NT2/D1 (cell line): Measurements from ENCODE around the gene LRMDA.

Experiments
- DNase-seq: peaks from one replicate; pipeline ENCODE4 v3.0.0-alpha.2; 2011; ENCODE audit warnings: low read depth, low spot score
- H3K27me3 ChIP-seq: 2 replicates; pipeline ENCODE4 v1.6.0; 2011; ENCODE audit warnings: mild to moderate bottlenecking; ENCODE audit not compliant: insufficient read length, insufficient read depth
- H3K36me3 ChIP-seq: 2 replicates; pipeline ENCODE4 v1.6.1; 2011; ENCODE audit warnings: mild to moderate bottlenecking, low read length, mixed read lengths; ENCODE audit not compliant: insufficient read depth, insufficient read length
- H3K4me1 ChIP-seq: 2 replicates; pipeline ENCODE4 v1.5.1; 2011; ENCODE audit not compliant: insufficient read depth, insufficient read length
- H3K4me3 ChIP-seq: 2 replicates; pipeline ENCODE4 v1.5.1; 2011; ENCODE audit warnings: low read depth; ENCODE audit not compliant: insufficient read length
- H3K9ac ChIP-seq: 2 replicates; pipeline ENCODE4 v1.6.0; 2011; ENCODE audit warnings: low read depth; ENCODE audit not compliant: insufficient read length
- H3K9me3 ChIP-seq: 2 replicates; pipeline ENCODE4 v1.5.1; 2011; ENCODE audit warnings: mild to moderate bottlenecking, low read length; ENCODE audit not compliant: insufficient read depth
- SUZ12 ChIP-seq: IDR thresholded peaks from 2 replicates; pipeline ENCODE4 v1.6.1; 2011; ENCODE audit not compliant: insufficient read length, insufficient read depth; ENCODE audit errors: extremely low read depth
- YY1 ChIP-seq: IDR thresholded peaks from 2 replicates; pipeline ENCODE4 v1.6.1; 2011; ENCODE audit not compliant: insufficient read length, insufficient read depth
- ZNF274 ChIP-seq: IDR thresholded peaks from 2 replicates; pipeline ENCODE4 v1.6.1; 2011; ENCODE audit warnings: mild to moderate bottlenecking, low read depth, low read length

Gene LRMDA

DNA sequence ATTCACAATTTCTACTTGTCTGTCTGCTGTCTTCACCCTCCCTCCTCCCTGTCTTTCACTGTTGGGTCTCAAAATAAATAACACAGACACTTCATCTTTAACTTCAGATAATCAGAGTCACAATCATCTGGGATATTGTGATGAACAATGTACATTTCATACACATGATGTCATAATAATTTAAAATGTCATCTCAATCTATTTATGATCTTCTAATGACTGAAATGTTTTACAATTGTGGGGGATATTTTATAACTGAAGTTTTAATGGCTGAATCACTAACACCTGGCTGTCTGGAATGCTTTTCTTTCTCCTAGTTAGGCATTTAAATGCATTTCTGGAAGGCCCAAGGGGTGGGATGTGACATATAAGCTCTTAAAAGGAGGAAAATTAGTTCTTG is 859.8 kb downstream of the LRMDA start:
- H3K4me3 ChIP-seq: no peak overlapping the region
- H3K4me1 ChIP-seq: no peaks in the 10 kb centered on the region
- no peaks in the 10 kb centered on the region for H3K36me3 ChIP-seq
- H3K9ac ChIP-seq: no peak overlapping the region
- no peaks in the 10 kb centered on the region for H3K27me3 ChIP-seq
- no peak for DNase-seq
- no peak for TF ChIP-seq SUZ12
- TF ChIP-seq ZNF274: no peak
- TF ChIP-seq YY1: no peak
- no peaks in the 10 kb centered on the region for H3K9me3 ChIP-seq

DNA sequence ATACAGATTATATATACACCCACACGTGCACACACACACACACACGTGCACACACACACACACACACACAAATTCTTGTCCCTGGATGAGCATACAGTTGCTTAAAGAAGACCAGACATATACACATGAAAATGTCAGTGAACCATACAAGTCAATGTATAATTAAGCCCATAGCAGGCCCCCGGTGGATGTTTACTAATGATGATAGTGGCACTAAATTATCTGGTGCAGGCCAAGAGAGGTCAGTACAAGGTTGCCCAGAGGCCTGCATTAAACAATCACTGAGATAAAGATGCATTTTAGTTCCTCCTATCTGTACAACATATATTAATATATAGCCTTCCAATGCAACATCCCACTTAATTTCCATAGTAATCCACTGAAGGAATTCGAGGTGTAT is 860.5 kb downstream of the LRMDA start:
- Histone ChIP-seq H3K27me3 (no peaks in the 10 kb centered on the region), H3K9me3 (no peaks in the 10 kb centered on the region), H3K4me1 (no peaks in the 10 kb centered on the region), H3K4me3 (no peak overlapping the region), H3K9ac (no peak overlapping the region), H3K36me3 (no peaks in the 10 kb centered on the region)
- DNase-seq: no peak
- no peak for TF ChIP-seq YY1
- no peak for TF ChIP-seq ZNF274
- TF ChIP-seq SUZ12: no peak

DNA sequence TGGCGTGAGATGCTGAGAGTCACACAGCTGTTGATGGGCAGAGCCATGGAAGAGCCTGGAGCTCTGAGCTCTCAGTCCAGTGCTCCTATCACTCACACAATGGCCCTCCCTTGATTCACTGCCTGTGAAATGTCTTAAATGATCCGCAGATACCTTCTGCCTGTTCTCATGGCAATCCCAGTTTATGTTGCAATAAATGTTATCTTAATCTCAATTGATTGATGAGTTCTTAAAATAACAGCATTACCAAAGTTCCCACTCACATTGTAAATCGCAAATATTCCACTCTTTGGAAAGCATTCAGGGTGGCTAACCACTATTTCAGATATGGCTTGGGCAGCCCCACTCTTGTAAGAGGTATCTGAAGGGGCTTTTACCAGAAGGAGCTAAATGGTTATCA is 865.5 kb downstream of the LRMDA start:
- Histone ChIP-seq H3K36me3 (no peaks in the 10 kb centered on the region), H3K27me3 (no peaks in the 10 kb centered on the region), H3K9me3 (peaks cover 14% of the 10 kb centered on the region; the same call in 1 of the 2 replicates), H3K4me1 (peaks cover 4% of the 10 kb centered on the region), H3K9ac (no peak overlapping the region), H3K4me3 (no peak overlapping the region)
- TF ChIP-seq YY1: no peak
- no peak for TF ChIP-seq SUZ12
- no peak for TF ChIP-seq ZNF274
- no peak for DNase-seq

DNA sequence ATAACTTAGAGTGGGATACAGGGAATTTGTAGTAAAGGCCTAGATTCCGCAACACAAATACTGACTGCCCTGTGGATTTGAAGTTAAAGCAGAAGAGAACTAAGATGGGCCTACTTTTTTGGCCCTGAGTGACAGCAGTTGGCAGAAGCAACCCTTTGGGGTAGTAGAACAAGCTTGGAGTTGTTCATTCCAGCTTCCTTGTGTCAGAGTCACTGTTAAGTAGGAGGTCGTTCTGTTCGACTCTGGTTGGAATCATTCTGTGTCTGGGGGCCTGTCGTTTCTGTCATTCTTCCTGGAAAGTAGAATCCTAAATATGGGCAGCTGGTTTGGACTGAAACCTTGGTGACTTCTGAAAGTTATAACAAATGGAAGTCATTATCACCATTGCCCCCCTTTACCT is 865.9 kb downstream of the LRMDA start:
- no peak overlapping the region for H3K4me3 ChIP-seq
- no peak overlapping the region for H3K9ac ChIP-seq
- H3K27me3 ChIP-seq: no peaks in the 10 kb centered on the region
- DNase-seq: no peak
- H3K9me3 ChIP-seq: peaks cover 14% of the 10 kb centered on the region; the same call in 1 of the 2 replicates
- no peak for TF ChIP-seq ZNF274
- TF ChIP-seq SUZ12: no peak
- TF ChIP-seq YY1: no peak
- H3K36me3 ChIP-seq: no peaks in the 10 kb centered on the region
- H3K4me1 ChIP-seq: peaks cover 4% of the 10 kb centered on the region

DNA sequence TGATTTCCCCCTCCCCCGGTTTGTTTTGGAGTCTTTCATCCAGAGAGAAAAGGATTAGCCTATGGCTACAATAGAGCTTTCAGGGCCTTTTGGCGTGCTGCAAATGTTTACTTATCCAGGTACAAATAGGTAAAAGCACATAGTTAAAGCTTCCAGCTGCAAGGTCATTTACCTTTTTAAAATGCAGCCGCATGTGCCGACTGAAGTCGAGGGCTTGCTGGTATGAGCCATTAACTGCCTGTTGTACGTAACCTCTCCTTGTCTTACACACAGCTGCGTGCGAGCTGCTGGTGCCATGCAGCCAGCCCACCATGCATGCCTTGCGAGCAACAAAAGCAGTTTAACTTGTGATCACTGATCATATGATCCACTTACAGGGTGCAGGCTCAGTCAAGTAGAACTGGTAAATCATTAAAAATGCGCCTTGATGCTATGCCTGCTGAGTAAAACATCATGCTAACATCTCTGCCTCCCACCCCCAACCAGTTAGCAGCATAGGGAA is 866.4 kb downstream of the LRMDA start:
- no peak for TF ChIP-seq SUZ12
- no peak for TF ChIP-seq YY1
- no peak for TF ChIP-seq ZNF274
- Histone ChIP-seq H3K4me1 (peaks cover 4% of the 10 kb centered on the region), H3K9ac (no peak overlapping the region), H3K9me3 (peaks cover 14% of the 10 kb centered on the region; the same call in 1 of the 2 replicates), H3K27me3 (no peaks in the 10 kb centered on the region), H3K36me3 (no peaks in the 10 kb centered on the region), H3K4me3 (no peak overlapping the region)
- DNase-seq: no peak

DNA sequence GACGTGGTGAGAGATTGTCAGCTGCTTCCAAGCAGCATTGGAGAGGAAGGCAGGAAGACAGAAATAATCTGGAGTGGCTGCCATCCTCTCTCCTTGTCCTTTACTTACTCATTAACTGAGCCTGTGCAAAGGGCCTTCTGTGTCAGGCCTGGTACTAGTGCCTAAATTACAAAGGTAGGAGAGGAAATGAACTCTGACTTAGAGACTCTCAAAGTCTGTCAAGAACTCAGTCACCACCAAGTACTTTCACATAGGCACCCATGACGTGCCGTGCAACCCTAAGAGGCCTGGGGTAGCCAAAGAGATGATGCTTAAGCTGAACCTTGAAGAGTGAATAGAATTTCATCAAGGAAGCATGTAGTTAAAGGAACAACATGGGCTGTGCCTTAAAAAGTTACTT is 866.9 kb downstream of the LRMDA start:
- TF ChIP-seq SUZ12: no peak
- TF ChIP-seq YY1: no peak
- no peak for TF ChIP-seq ZNF274
- no peak overlapping the region for H3K9ac ChIP-seq
- no peaks in the 10 kb centered on the region for H3K27me3 ChIP-seq
- DNase-seq: no peak
- H3K36me3 ChIP-seq: no peaks in the 10 kb centered on the region
- no peak overlapping the region for H3K4me3 ChIP-seq
- H3K4me1 ChIP-seq: peaks cover 4% of the 10 kb centered on the region
- peaks cover 14% of the 10 kb centered on the region; the same call in 1 of the 2 replicates for H3K9me3 ChIP-seq

DNA sequence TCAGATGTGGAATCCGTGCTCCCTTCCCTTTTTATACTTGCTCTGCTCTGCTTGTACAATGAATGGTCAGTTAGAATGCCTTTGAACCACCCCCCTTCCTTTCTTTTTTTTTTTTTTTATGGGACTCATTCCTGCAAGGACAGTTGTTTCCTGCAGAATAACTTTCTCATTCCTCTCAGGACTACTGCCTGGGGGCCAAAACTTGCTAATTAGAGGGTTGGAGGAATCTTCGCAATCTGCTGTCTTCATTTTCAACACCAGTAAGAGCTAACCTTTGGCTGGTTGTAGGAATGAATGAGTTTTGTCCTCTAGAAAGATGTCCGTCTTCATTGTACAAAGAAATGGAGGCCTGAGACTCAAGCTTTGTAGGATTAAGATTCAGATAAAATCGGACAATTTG is 868.1 kb downstream of the LRMDA start:
- no peaks in the 10 kb centered on the region for H3K27me3 ChIP-seq
- DNase-seq: no peak
- peaks cover 4% of the 10 kb centered on the region for H3K4me1 ChIP-seq
- H3K4me3 ChIP-seq: no peak overlapping the region
- TF ChIP-seq ZNF274 (no peak), YY1 (no peak), SUZ12 (no peak)
- H3K9ac ChIP-seq: no peak overlapping the region
- H3K36me3 ChIP-seq: no peaks in the 10 kb centered on the region
- H3K9me3 ChIP-seq: peaks cover 14% of the 10 kb centered on the region; the same call in 1 of the 2 replicates
